HepG2 (cell line): ENCODE results near the gene APOC4. TPM values are rescaled to one million over a fixed set of nuclear protein-coding genes. Genes with fewer than 3 reads are reported as not detected.
A peak's percentile ranks its signal among the peaks of the same experiment; 100 is the strongest.

Source experiments
- BORCS8-MEF2B ChIP-seq: sonication (generic); formaldehyde crosslinking; IDR thresholded peaks from 2 replicates; pipeline ENCODE4 v1.8.0; 2022; ENCODE audit warnings: mild to moderate bottlenecking, missing genetic modification reagents
- FOXO4 ChIP-seq: sonication (generic); formaldehyde crosslinking; conservative IDR thresholded peaks from 2 replicates; pipeline ENCODE4 v1.8.1; 2023; ENCODE audit warnings: missing genetic modification reagents
- MEF2D ChIP-seq: sonication (generic); formaldehyde crosslinking; IDR thresholded peaks from 2 replicates; pipeline ENCODE4 v1.5.1; 2020; ENCODE audit warnings: mild to moderate bottlenecking, missing genetic modification reagents
- MNT ChIP-seq: fragments of 450-650 bp; IDR thresholded peaks from 2 replicates; pipeline ENCODE4 v1.6.1; 2016
- PHB2 ChIP-seq: fragments of 450-650 bp; IDR thresholded peaks from 2 replicates; pipeline ENCODE4 v1.6.1; 2018; ENCODE audit not compliant: partially characterized antibody
- PLSCR1 ChIP-seq: sonication (generic); formaldehyde crosslinking; IDR thresholded peaks from 2 replicates; pipeline ENCODE4 v1.5.0; 2020; ENCODE audit warnings: missing genetic modification reagents, mild to moderate bottlenecking, borderline replicate concordance
- SRSF9 ChIP-seq: fragments of 200-400 bp; formaldehyde crosslinking; IDR thresholded peaks from 2 replicates; pipeline ENCODE4 v1.6.1; 2018; ENCODE audit warnings: borderline replicate concordance, mild to moderate bottlenecking, low read depth, low read length; ENCODE audit not compliant: insufficient read depth, poor library complexity, severe bottlenecking
- STAT6 ChIP-seq: sonication (generic); formaldehyde crosslinking; IDR thresholded peaks from 2 replicates; pipeline ENCODE4 v1.4.0; 2020; ENCODE audit warnings: missing genetic modification reagents, mild to moderate bottlenecking, borderline replicate concordance
- ZBTB3 ChIP-seq: sonication (generic); formaldehyde crosslinking; IDR thresholded peaks from 2 replicates; pipeline ENCODE4 v1.4.0; 2020; ENCODE audit warnings: low read depth, mild to moderate bottlenecking, moderate library complexity, missing genetic modification reagents, borderline replicate concordance
- ZKSCAN5 ChIP-seq: sonication (generic); formaldehyde crosslinking; IDR thresholded peaks from 2 replicates; pipeline ENCODE4 v1.5.1; 2020; ENCODE audit warnings: mild to moderate bottlenecking, missing genetic modification reagents
- ZNF10 ChIP-seq: sonication (generic); formaldehyde crosslinking; IDR thresholded peaks from 2 replicates; pipeline ENCODE4 v1.4.0; 2020; ENCODE audit warnings: mild to moderate bottlenecking, low read depth, missing genetic modification reagents, borderline replicate concordance
- ZNF276 ChIP-seq: sonication (generic); formaldehyde crosslinking; IDR thresholded peaks from 2 replicates; pipeline ENCODE4 v1.4.0; 2020; ENCODE audit warnings: mild to moderate bottlenecking, low read depth, missing genetic modification reagents
- ZNF513 ChIP-seq: sonication (generic); formaldehyde crosslinking; conservative IDR thresholded peaks from 2 replicates; pipeline ENCODE4 v1.5.0; 2020; ENCODE audit warnings: missing genetic modification reagents
- ZNF879 ChIP-seq: sonication (generic); formaldehyde crosslinking; IDR thresholded peaks from 2 replicates; pipeline ENCODE4 v1.8.1; 2023; ENCODE audit warnings: missing genetic modification reagents
- polyA plus RNA-seq, 8 experiments: library from polyadenylated mRNA; depleted of rRNA in 3 of 8; stranded (reverse) in 7 of 8; unstranded in 1 of 8; fragments of >200 nt; fragmentation: Illumina TruSeq in 4 of 8; extraction: Trizol in 4 of 8; gene quantifications; 2 replicates each; pipeline versions ENCODE4 v1.2.1 to v1.2.3, GENCODE V29; 2011 to 2016; ENCODE audit warnings: low read depth in 4 of 8, missing spikeins in 1 of 8, mixed read lengths in 1 of 8; ENCODE audit not compliant: insufficient read depth in 1 of 8
- total RNA-seq, 5 experiments: library from RNA; depleted of rRNA; stranded (reverse); fragments of >200 nt; fragmentation: Illumina TruSeq; extraction: Trizol; gene quantifications; 2 replicates each; pipeline ENCODE4 v1.2.3, GENCODE V29; 2016; ENCODE audit warnings: low read depth in 1 of 5
- TF ChIP-seq, protein P1 (sequence below): sonication (generic); formaldehyde crosslinking; IDR thresholded peaks from 2 replicates; pipeline ENCODE4 v1.4.0; 2020; ENCODE audit warnings: missing genetic modification reagents

The APOC4 gene
- total and polyA plus RNA-seq, 2 of the 13 experiments (the other 11 are each of a cell fraction or from before 2014, with no cell fraction given): 0.46 TPM; not detected in 1

DNA sequence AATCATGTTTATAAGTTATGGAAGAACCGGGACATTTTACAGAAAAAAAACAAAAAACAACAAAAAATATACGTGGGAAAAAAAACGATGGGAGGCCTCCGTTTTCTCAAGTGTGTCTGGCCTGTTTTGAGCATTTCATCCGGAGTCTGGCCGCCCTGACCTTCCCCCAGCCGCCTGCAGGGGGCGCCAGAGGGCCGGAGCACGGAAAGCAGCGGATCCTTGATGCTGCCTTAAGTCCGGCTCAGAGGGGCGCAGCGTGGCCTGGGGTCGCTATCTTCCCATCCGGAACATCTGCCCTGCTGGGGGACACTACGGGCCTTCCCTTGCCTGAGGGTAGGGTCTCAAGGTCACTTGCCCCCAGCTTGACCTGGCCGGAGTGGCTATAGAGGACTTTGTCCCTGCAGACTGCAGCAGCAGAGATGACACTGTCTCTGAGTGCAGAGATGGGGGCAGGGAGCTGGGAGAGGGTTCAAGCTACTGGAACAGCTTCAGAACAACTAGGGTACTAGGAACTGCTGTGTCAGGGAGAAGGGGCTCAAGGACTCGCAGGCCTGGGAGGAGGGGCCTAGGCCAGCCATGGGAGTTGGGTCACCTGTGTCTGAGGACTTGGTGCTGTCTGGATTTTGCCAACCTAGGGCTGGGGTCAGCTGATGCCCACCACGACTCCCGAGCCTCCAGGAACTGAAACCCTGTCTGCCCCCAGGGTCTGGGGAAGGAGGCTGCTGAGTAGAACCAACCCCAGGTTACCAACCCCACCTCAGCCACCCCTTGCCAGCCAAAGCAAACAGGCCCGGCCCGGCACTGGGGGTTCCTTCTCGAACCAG is 38.2 kb upstream of the APOC4 start (continued):
- TF ChIP-seq ZBTB3 (CRISPR knock-in tag) (no peak), ZKSCAN5 (CRISPR knock-in tag) (no peak), MEF2D (CRISPR knock-in tag) (peak; percentile 60), ZNF879 (CRISPR knock-in tag) (no peak), ZNF513 (no peak), STAT6 (no peak), ZNF276 (peak; percentile 89), FOXO4 (no peak), BORCS8-MEF2B (CRISPR knock-in tag) (peak; percentile 76), PHB2 (no peak), ZNF10 (no peak), MNT (no peak), PLSCR1 (CRISPR knock-in tag) (no peak), SRSF9 (no peak)
- TF ChIP-seq, protein P1, sequence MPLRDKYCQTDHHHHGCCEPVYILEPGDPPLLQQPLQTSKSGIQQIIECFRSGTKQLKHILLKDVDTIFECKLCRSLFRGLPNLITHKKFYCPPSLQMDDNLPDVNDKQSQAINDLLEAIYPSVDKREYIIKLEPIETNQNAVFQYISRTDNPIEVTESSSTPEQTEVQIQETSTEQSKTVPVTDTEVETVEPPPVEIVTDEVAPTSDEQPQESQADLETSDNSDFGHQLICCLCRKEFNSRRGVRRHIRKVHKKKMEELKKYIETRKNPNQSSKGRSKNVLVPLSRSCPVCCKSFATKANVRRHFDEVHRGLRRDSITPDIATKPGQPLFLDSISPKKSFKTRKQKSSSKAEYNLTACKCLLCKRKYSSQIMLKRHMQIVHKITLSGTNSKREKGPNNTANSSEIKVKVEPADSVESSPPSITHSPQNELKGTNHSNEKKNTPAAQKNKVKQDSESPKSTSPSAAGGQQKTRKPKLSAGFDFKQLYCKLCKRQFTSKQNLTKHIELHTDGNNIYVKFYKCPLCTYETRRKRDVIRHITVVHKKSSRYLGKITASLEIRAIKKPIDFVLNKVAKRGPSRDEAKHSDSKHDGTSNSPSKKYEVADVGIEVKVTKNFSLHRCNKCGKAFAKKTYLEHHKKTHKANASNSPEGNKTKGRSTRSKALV (CRISPR knock-in tag): 0 out of 2 replicates have a peak, but pooled peaks have one; percentile 46
